GM19452 (cell line): ENCODE data around the gene MRPL55.

ENCODE experiments used
- ATAC-seq: cut with Tn5 transposase; IDR thresholded peaks from one replicate; pipeline ENCODE4 v1.9.1; 2021; ENCODE audit not compliant: unreplicated experiment

Gene MRPL55

GRCh38 chr1:228059634-228060457 lies 49.3 kb downstream of the MRPL55 start:
- no peak for ATAC-seq

- no peak for ATAC-seq
Measured at GRCh38 chr1:228058949-228059633, 50.0 kb downstream of the MRPL55 start.

GRCh38 chr1:228058172-228058948 lies 50.7 kb downstream of the MRPL55 start:
- ATAC-seq: no peak
